Right lobe of liver (tissue), 4 donors: ENCODE measurements around the gene CDK14.

ENCODE experiments used
- CTCF ChIP-seq, 4 donors: fragments of 200-600 bp in 3 of 4; fragments of 450-650 bp in 1 of 4; IDR thresholded peaks; one replicate each; pipeline versions ENCODE4 v1.5.1 to v1.8.0; 2016 to 2022; ENCODE audit warnings: antibody characterized with exemption in 4 of 4, mild to moderate bottlenecking in 2 of 4
- POLR2A ChIP-seq: fragments of 450-650 bp; IDR thresholded peaks from one replicate; pipeline ENCODE4 v1.6.1; 2017; ENCODE audit warnings: antibody characterized with exemption, mild to moderate bottlenecking
- donor health status: DM: no; HTN: no; CAD: no.
- donor health status: DM: no; HTN: no; CAD: no.
- donor health status: DM: no; HTN: yes; CAD: no.

GRCh38 chr7:91248996-91249395 lies 652.9 kb downstream of the CDK14 start:
- TF ChIP-seq CTCF (IDR thresholded peaks at IDR 0.05) (no peak), POLR2A (no peak)
